ENCODE data around the gene ABCA3. TPM values are rescaled to one million over a fixed set of nuclear protein-coding genes. Genes with fewer than 3 reads are reported as not detected.

ABCA3 gene
- total RNA-seq, 8 experiments from 2014 or later = 2.1 to 41.4 (median 23.3) TPM

- Histone ChIP-seq H3K4me3 (peak overlapping the region; percentile 54 to 69 (median 57)), H3K4me1 (replicated peaks in 1 of 2) (peaks cover 12 to 15% of the 10 kb centered on the region in 2 donors), H3K27ac (peak overlapping the region; percentile 77 to 89)
- WGBS, 10 experiments = 15 to 60% (median 33%) methylated on average over 2 to 11 of the region's 98 CpGs; no CpG with 5 or more reads in 4 of the 10 experiments
- peak; percentile 58 to 71 (median 65) for ATAC-seq (replicated peaks in 6 of 8)
- in situ Hi-C loops (cut with MboI; ENCODE audit: low pct_unique_long_range_greater_than_20kb in 2 of 9, low sequenced_read_pairs in 9 of 9, unreplicated experiment in 9 of 9) = loop anchor here in 2 of 9 experiments (25.0 kb wide), 2 partner anchors 97 to 147 kb away; partner anchors contain the start of genes CCNF (in 1 of the 2) and TBC1D24 (in 1 of the 2)
Observed at GRCh38 chr16:2339521-2340484, 725 bp downstream of the ABCA3 start.

- ATAC-seq (replicated peaks in 6 of 8) = no peak
- in situ Hi-C loops (cut with MboI; ENCODE audit: low pct_unique_long_range_greater_than_20kb in 2 of 9, low sequenced_read_pairs in 9 of 9, unreplicated experiment in 9 of 9) = loop anchor here in 2 of 9 experiments (25.0 kb wide), 2 partner anchors 100 to 150 kb away; partner anchors contain the start of genes CCNF (in 1 of the 2) and TBC1D24 (in 1 of the 2)
- H3K4me3 ChIP-seq = no peak overlapping the region
- H3K27ac ChIP-seq = no peak overlapping the region
- peaks cover 12 to 15% of the 10 kb centered on the region in 2 donors for H3K4me1 ChIP-seq (replicated peaks in 1 of 2)
- 17 to 93% (median 83%) methylated on average over 1 to 6 of the region's 15 CpGs; no CpG with 5 or more reads in 5 of the 10 experiments for WGBS, 10 experiments
Observed at GRCh38 chr16:2337431-2338296, 2.9 kb downstream of the ABCA3 start.

GRCh38 chr16:2335286-2335895, 5.1 kb downstream of the ABCA3 start:
- ATAC-seq (replicated peaks in 6 of 8) = no peak
- WGBS, 10 experiments = 73 to 96% (median 86%) methylated on average over 2 to 6 of the region's 8 CpGs; no CpG with 5 or more reads in 2 of the 10 experiments
- Histone ChIP-seq H3K4me1 (replicated peaks in 1 of 2) (peaks cover 12 to 15% of the 10 kb centered on the region in 2 donors), H3K4me3 (no peak overlapping the region), H3K27ac (no peak overlapping the region)
- in situ Hi-C loops (cut with MboI; ENCODE audit: low pct_unique_long_range_greater_than_20kb in 2 of 9, low sequenced_read_pairs in 9 of 9, unreplicated experiment in 9 of 9) = loop anchor here in 2 of 9 experiments (25.0 kb wide), 2 partner anchors 102 to 152 kb away; partner anchors contain the start of genes CCNF (in 1 of the 2) and TBC1D24 (in 1 of the 2)

- WGBS, 10 experiments = 7 to 100% (median 74%) methylated on average over 2 to 13 of the region's 17 CpGs; no CpG with 5 or more reads in 2 of the 10 experiments
- Histone ChIP-seq H3K4me1 (replicated peaks in 1 of 2) (peaks cover 5 to 9% of the 10 kb centered on the region in 2 donors), H3K4me3 (no peak overlapping the region), H3K27ac (peak overlapping the region in 1 of 2 donors; percentile 51)
- ATAC-seq (replicated peaks in 6 of 8) = peak in 5 of 8 experiments; percentile 97 to 98 (median 98)
- in situ Hi-C loops (cut with MboI; ENCODE audit: low pct_unique_long_range_greater_than_20kb in 2 of 9, low sequenced_read_pairs in 9 of 9, unreplicated experiment in 9 of 9) = loop anchor here in 2 of 9 experiments (25.0 kb wide), 2 partner anchors 103 to 153 kb away; partner anchors contain the start of genes CCNF (in 1 of the 2) and TBC1D24 (in 1 of the 2)
Observed at GRCh38 chr16:2333772-2334379, 6.7 kb downstream of the ABCA3 start.

- no peak for ATAC-seq (replicated peaks in 6 of 8)
- Histone ChIP-seq H3K4me3 (no peak overlapping the region), H3K4me1 (replicated peaks in 1 of 2) (peaks cover 0 to 3% of the 10 kb centered on the region in 2 donors), H3K27ac (no peak overlapping the region)
- in situ Hi-C loops (cut with MboI; ENCODE audit: low pct_unique_long_range_greater_than_20kb in 2 of 9, low sequenced_read_pairs in 9 of 9, unreplicated experiment in 9 of 9) = loop anchor here in 2 of 9 experiments (25.0 kb wide), 2 partner anchors 104 to 154 kb away; partner anchors contain the start of genes CCNF (in 1 of the 2) and TBC1D24 (in 1 of the 2)
- WGBS, 10 experiments = 90 to 100% (median 97%) methylated on average over 1 to 7 of the region's 9 CpGs; no CpG with 5 or more reads in 3 of the 10 experiments
Observed at GRCh38 chr16:2333231-2333630, 7.3 kb downstream of the ABCA3 start.

- WGBS, 10 experiments = 84 to 100% (median 93%) methylated on average over 1 to 5 of the region's 5 CpGs; no CpG with 5 or more reads in 2 of the 10 experiments
- Histone ChIP-seq H3K4me1 (replicated peaks in 1 of 2) (no peaks in the 10 kb centered on the region), H3K27ac (no peak overlapping the region), H3K4me3 (no peak overlapping the region)
- in situ Hi-C loops (cut with MboI; ENCODE audit: low pct_unique_long_range_greater_than_20kb in 2 of 9, low sequenced_read_pairs in 9 of 9, unreplicated experiment in 9 of 9) = loop anchor here in 2 of 9 experiments (25.0 kb wide), 2 partner anchors 105 to 155 kb away; partner anchors contain the start of genes CCNF (in 1 of the 2) and TBC1D24 (in 1 of the 2)
- ATAC-seq (replicated peaks in 6 of 8) = no peak
Observed at GRCh38 chr16:2331931-2332267, 8.6 kb downstream of the ABCA3 start.

- Histone ChIP-seq H3K27ac (no peak overlapping the region), H3K4me3 (no peak overlapping the region), H3K4me1 (replicated peaks in 1 of 2) (no peaks in the 10 kb centered on the region)
- 66 to 96% (median 85%) methylated on average over 3 to 19 of the region's 23 CpGs; no CpG with 5 or more reads in 1 of the 10 experiments for WGBS, 10 experiments
- no peak for ATAC-seq (replicated peaks in 6 of 8)
- in situ Hi-C loops (cut with MboI; ENCODE audit: low pct_unique_long_range_greater_than_20kb in 2 of 9, low sequenced_read_pairs in 9 of 9, unreplicated experiment in 9 of 9) = loop anchor here in 2 of 9 experiments (25.0 kb wide), 2 partner anchors 106 to 156 kb away; partner anchors contain the start of genes CCNF (in 1 of the 2) and TBC1D24 (in 1 of the 2)
Observed at GRCh38 chr16:2331199-2331930, 9.2 kb downstream of the ABCA3 start.

GRCh38 chr16:2329532-2329931, 11.0 kb downstream of the ABCA3 start:
- Histone ChIP-seq H3K4me3 (no peak overlapping the region), H3K27ac (no peak overlapping the region), H3K4me1 (replicated peaks in 1 of 2) (no peaks in the 10 kb centered on the region)
- WGBS, 10 experiments = 80 to 90% methylated on average over 1 to 2 of the region's 5 CpGs; no CpG with 5 or more reads in 8 of the 10 experiments
- in situ Hi-C loops (cut with MboI; ENCODE audit: low pct_unique_long_range_greater_than_20kb in 2 of 9, low sequenced_read_pairs in 9 of 9, unreplicated experiment in 9 of 9) = loop anchor here in 2 of 9 experiments (25.0 kb wide), 2 partner anchors 108 to 158 kb away; partner anchors contain the start of genes CCNF (in 1 of the 2) and TBC1D24 (in 1 of the 2)
- no peak for ATAC-seq (replicated peaks in 6 of 8)

- WGBS, 10 experiments = 17 to 100% (median 80%) methylated on average over 1 to 10 of the region's 12 CpGs
- no peaks in the 10 kb centered on the region for H3K4me1 ChIP-seq (replicated peaks in 1 of 2)
- no peak overlapping the region for H3K27ac ChIP-seq
- no peak for ATAC-seq (replicated peaks in 6 of 8)
- in situ Hi-C loops (cut with MboI; ENCODE audit: low pct_unique_long_range_greater_than_20kb in 2 of 9, low sequenced_read_pairs in 9 of 9, unreplicated experiment in 9 of 9) = loop anchor here in 2 of 9 experiments (25.0 kb wide), 2 partner anchors 109 to 159 kb away; partner anchors contain the start of genes CCNF (in 1 of the 2) and TBC1D24 (in 1 of the 2)
- no peak overlapping the region for H3K4me3 ChIP-seq
Observed at GRCh38 chr16:2328428-2328827, 12.1 kb downstream of the ABCA3 start.

GRCh38 chr16:2326191-2326590, 14.3 kb downstream of the ABCA3 start:
- WGBS, 10 experiments = 60 to 100% (median 94%) methylated on average over 1 to 7 of the region's 11 CpGs; no CpG with 5 or more reads in 3 of the 10 experiments
- H3K4me3 ChIP-seq = no peak overlapping the region
- no peak overlapping the region for H3K27ac ChIP-seq
- in situ Hi-C loops (cut with MboI; ENCODE audit: low pct_unique_long_range_greater_than_20kb in 2 of 9, low sequenced_read_pairs in 9 of 9, unreplicated experiment in 9 of 9) = loop anchor here in 2 of 9 experiments (25.0 kb wide), 2 partner anchors 111 to 161 kb away; partner anchors contain the start of genes CCNF (in 1 of the 2) and TBC1D24 (in 1 of the 2)
- ATAC-seq (replicated peaks in 6 of 8) = no peak
- H3K4me1 ChIP-seq (replicated peaks in 1 of 2) = no peaks in the 10 kb centered on the region
